GM23248 (cell line): Measurements from ENCODE around the gene EHMT1. TPM values are rescaled to one million over a fixed set of nuclear protein-coding genes. Genes with fewer than 3 reads are reported as not detected.

Experiments used
- DNase-seq: peaks from one replicate; pipeline ENCODE4 v3.0.0-alpha.2; 2015
- H2AFZ ChIP-seq: fragments of 200-600 bp; sonication (generic); 2 replicates; pipeline ENCODE4 v1.6.1; 2016; ENCODE audit warnings: antibody characterized with exemption
- H3F3A ChIP-seq: fragments of 200-600 bp; sonication (generic); 2 replicates; pipeline ENCODE4 v1.6.1; 2016; ENCODE audit warnings: mild to moderate bottlenecking, antibody characterized with exemption, mixed run types; ENCODE audit not compliant: insufficient read depth
- H3K27ac ChIP-seq: fragments of 200-600 bp; sonication (generic); 2 replicates; pipeline ENCODE4 v1.5.1; 2016; ENCODE audit warnings: mild to moderate bottlenecking
- H3K27me3 ChIP-seq: fragments of 200-600 bp; sonication (generic); replicated peaks from 2 replicates; pipeline ENCODE4 v1.6.1; 2016; ENCODE audit warnings: mild to moderate bottlenecking; ENCODE audit not compliant: insufficient read depth
- H3K36me3 ChIP-seq: fragments of 200-600 bp; sonication (generic); 2 replicates; pipeline ENCODE4 v1.6.1; 2016; ENCODE audit warnings: low read depth, mild to moderate bottlenecking
- H3K4me1 ChIP-seq: fragments of 200-600 bp; sonication (generic); 2 replicates; pipeline ENCODE4 v1.6.1; 2016; ENCODE audit warnings: mild to moderate bottlenecking; ENCODE audit not compliant: insufficient read depth
- H3K4me2 ChIP-seq: fragments of 200-600 bp; sonication (generic); one replicate; pipeline ENCODE4 v1.6.1; 2016; ENCODE audit warnings: mild to moderate bottlenecking; ENCODE audit not compliant: unreplicated experiment
- H3K4me3 ChIP-seq: fragments of 200-600 bp; sonication (generic); 2 replicates; pipeline ENCODE4 v1.5.1; 2016; ENCODE audit warnings: mild to moderate bottlenecking
- H3K79me2 ChIP-seq: fragments of 200-600 bp; sonication (generic); 2 replicates; pipeline ENCODE4 v1.6.1; 2016; ENCODE audit warnings: mild to moderate bottlenecking; ENCODE audit not compliant: insufficient read depth
- H3K9ac ChIP-seq: fragments of 200-600 bp; sonication (generic); 2 replicates; pipeline ENCODE4 v1.6.1; 2016; ENCODE audit warnings: mild to moderate bottlenecking
- H3K9me2 ChIP-seq: fragments of 200-600 bp; sonication (generic); 2 replicates; pipeline ENCODE4 v1.6.1; 2016; ENCODE audit warnings: mixed run types, mild to moderate bottlenecking, moderate library complexity; ENCODE audit not compliant: insufficient read depth
- H3K9me3 ChIP-seq: fragments of 200-600 bp; sonication (generic); one replicate; pipeline ENCODE4 v1.6.1; 2017; ENCODE audit warnings: low read depth
- H4K20me1 ChIP-seq: fragments of 200-600 bp; sonication (generic); 2 replicates; pipeline ENCODE4 v1.6.0; 2016; ENCODE audit not compliant: insufficient read depth
- EZH2 ChIP-seq: fragments of 200-600 bp; sonication (generic); IDR thresholded peaks from 2 replicates; pipeline ENCODE4 v1.6.1; 2018; ENCODE audit warnings: antibody characterized with exemption, mild to moderate bottlenecking; ENCODE audit not compliant: insufficient read depth, poor library complexity, severe bottlenecking
- EZH2phosphoT487 ChIP-seq: fragments of 200-600 bp; sonication (generic); IDR thresholded peaks from 2 replicates; pipeline ENCODE4 v1.6.1; 2018; ENCODE audit warnings: antibody characterized with exemption, moderate library complexity, mild to moderate bottlenecking, low read depth; ENCODE audit not compliant: insufficient read depth
- WGBS, 2 experiments: methylation state at CpG; one replicate each; pipeline ENCODE4 v1.1.6; 2015 to 2017; ENCODE audit warnings: low lambda C conversion rate in 2 of 2, low coverage in 1 of 2; ENCODE audit errors: missing lambda C conversion rate in 2 of 2; 5-methylcytosine and 5-hydroxymethylcytosine counted together
- in situ Hi-C: fragments of 300-500 bp; cut with MboI; formaldehyde crosslinking; loops from 2 replicates; pipeline ENCODE4 v1.15.0; 2020
- polyA plus RNA-seq: library from polyadenylated mRNA; unstranded; fragments of >200 nt; fragmentation: Nextera tagmentation; extraction: Ambion mirVana; gene quantifications from 2 replicates; pipeline ENCODE4 v1.2.1, GENCODE V29; 2016
- total RNA-seq: library from RNA; depleted of rRNA; stranded (reverse); fragments of >200 nt; shearing (Covaris generic); gene quantifications from 2 replicates; pipeline ENCODE4 v1.2.3, GENCODE V29; 2014

EHMT1 gene
- total and polyA plus RNA-seq, 2 experiments from 2014 or later: 26.8 to 31.0 TPM

DNA sequence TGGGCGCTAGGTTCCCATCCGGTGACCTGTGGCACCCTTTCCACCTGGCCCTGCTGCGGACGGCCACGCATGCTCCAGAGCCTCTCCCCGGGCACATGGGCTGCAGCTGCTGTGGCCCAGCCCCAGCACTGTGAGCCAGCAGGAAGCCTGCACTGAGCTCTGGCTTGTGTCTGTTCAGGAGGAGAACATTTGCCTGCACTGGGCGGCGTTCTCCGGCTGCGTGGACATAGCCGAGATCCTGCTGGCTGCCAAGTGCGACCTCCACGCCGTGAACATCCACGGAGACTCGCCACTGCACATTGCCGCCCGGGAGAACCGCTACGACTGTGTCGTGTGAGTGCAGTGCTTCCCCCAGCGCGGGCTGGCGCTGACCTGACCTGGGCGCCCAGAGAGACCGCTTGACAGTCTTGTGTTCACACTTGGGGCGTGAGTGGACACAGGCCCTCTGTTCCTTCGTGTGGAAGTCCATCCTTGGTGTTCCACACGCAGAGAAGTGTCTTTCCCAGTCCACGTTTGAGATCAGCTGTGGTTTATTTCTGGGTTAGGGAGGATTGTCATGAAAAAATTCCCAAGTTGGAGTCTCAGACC lies 192.6 kb downstream of the EHMT1 start:
- no peak overlapping the region for H3K9ac ChIP-seq
- H3K36me3 ChIP-seq: no peaks in the 10 kb centered on the region
- H3K4me3 ChIP-seq: no peak overlapping the region
- no peaks in the 10 kb centered on the region for H3F3A ChIP-seq
- H2AFZ ChIP-seq: no peak overlapping the region
- H3K79me2 ChIP-seq: no peaks in the 10 kb centered on the region
- TF ChIP-seq EZH2 (no peak), EZH2phosphoT487 (no peak)
- in situ Hi-C loops: no loop called here
- no peaks in the 10 kb centered on the region for H3K9me3 ChIP-seq
- 58 to 62% methylated on average over 30 of the region's 30 CpGs for WGBS, 2 experiments
- DNase-seq: no peak
- H3K4me1 ChIP-seq: no peaks in the 10 kb centered on the region
- no peaks in the 10 kb centered on the region for H4K20me1 ChIP-seq
- H3K27ac ChIP-seq: no peak overlapping the region
- H3K27me3 ChIP-seq: no peaks in the 10 kb centered on the region
- H3K4me2 ChIP-seq: no peak overlapping the region
- H3K9me2 ChIP-seq: no peaks in the 10 kb centered on the region

DNA sequence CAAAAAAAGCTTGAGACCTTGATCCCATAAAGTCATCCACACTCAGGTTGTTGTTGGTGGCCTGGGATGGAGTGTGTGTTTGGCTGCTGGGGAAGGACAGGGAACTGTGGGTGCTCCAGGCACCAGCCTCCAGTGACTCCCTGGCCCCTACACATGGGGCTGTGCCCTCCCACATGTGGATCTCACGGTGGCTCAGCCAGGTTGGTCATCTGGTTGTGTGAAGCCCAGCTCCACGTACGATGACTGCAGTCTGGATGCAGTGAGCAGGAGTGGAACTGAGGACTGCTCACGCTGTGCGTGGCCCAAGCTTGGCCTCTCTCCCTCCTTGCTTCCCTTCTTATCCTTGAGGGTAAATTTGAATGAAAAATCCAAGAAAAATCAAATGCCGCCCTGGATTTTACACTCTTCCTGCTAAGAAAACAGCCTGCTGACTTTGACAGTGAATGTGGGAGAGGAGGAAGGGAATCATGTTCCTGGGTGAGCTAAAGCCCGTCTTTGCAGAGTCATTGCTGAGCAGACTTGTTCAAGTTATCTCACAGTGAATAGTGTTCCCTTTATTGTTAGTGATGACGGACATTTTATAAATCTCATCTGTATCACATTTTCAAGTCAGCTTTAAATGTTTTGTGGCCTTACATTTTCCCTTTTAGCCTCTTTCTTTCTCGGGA lies 193.7 kb downstream of the EHMT1 start:
- Histone ChIP-seq H3K9ac (no peak overlapping the region), H3K4me2 (no peak overlapping the region), H3K4me1 (no peaks in the 10 kb centered on the region), H3K27me3 (no peaks in the 10 kb centered on the region), H3K4me3 (no peak overlapping the region), H3K36me3 (no peaks in the 10 kb centered on the region; the same call in 1 of the 2 replicates), H4K20me1 (no peaks in the 10 kb centered on the region), H2AFZ (no peak overlapping the region), H3K9me2 (no peaks in the 10 kb centered on the region), H3K79me2 (no peaks in the 10 kb centered on the region), H3K27ac (no peak overlapping the region), H3F3A (no peaks in the 10 kb centered on the region), H3K9me3 (no peaks in the 10 kb centered on the region)
- 88 to 91% methylated on average over 9 of the region's 9 CpGs for WGBS, 2 experiments
- in situ Hi-C loops: no loop called here
- DNase-seq: no peak
- TF ChIP-seq EZH2: no peak
- no peak for TF ChIP-seq EZH2phosphoT487

DNA sequence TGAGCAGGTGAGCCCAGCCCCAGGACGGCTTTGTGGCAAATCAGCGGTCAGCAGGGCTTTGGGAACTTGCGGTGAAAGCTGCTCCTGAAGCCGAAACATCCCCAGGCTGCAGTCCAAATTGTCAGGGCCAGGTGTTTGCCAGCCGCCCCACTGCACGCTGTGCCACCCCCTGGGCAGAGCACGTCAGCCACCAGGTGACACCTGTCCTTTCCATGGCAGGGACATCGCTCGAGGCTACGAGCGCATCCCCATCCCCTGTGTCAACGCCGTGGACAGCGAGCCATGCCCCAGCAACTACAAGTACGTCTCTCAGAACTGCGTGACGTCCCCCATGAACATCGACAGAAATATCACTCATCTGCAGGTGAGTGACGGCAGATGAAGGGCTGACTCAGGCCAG lies 194.4 kb downstream of the EHMT1 start:
- no peaks in the 10 kb centered on the region for H4K20me1 ChIP-seq
- no peaks in the 10 kb centered on the region for H3K4me1 ChIP-seq
- no peaks in the 10 kb centered on the region; the same call in 1 of the 2 replicates for H3K36me3 ChIP-seq
- in situ Hi-C loops: no loop called here
- no peak overlapping the region for H3K9ac ChIP-seq
- H2AFZ ChIP-seq: no peak overlapping the region
- 96% methylated on average over 19 of the region's 19 CpGs for WGBS, 2 experiments
- no peaks in the 10 kb centered on the region for H3K9me2 ChIP-seq
- no peaks in the 10 kb centered on the region for H3K27me3 ChIP-seq
- H3K9me3 ChIP-seq: no peaks in the 10 kb centered on the region
- no peak overlapping the region for H3K27ac ChIP-seq
- no peaks in the 10 kb centered on the region for H3F3A ChIP-seq
- no peak overlapping the region for H3K4me2 ChIP-seq
- H3K79me2 ChIP-seq: no peaks in the 10 kb centered on the region
- no peak for DNase-seq
- no peak overlapping the region for H3K4me3 ChIP-seq
- TF ChIP-seq EZH2phosphoT487: no peak
- no peak for TF ChIP-seq EZH2

DNA sequence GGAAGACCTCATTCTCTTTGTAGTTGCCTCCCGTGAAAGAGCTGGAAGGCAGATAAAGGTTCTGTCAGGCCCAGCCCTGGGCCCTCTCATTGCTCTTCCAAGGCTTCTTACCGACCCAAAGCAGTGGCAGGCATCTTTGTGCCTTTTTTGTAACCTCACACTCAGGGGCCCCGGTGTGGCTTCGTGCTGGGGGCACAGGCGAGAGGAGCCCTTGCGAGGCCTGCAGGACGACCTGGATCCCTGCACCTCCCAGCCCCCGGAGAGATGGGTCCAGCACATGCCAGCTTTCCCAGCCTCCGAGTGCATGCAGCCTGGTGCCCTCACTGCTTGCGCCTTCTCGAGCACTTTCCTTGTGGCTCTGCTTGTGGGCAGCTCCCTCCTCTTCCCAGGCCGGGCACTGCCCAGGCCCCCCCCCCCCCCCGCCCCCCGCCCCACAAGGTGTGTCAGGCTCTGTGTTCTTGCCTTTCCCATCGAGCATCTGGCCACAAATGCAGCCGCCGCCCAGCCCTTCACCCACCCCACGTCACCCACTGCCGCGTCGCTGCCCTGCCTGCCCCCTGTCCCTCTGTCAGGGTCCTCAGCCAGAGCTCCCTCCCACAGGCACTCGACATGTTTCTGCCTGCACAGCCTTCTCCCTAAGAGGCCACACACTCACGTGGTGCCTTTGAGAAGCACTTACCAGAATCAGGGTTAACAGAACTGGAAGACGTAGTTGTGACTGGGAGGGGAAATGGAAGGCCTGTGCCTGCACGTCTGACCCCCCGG lies 195.0 kb downstream of the EHMT1 start:
- no peak overlapping the region for H3K4me2 ChIP-seq
- no peak overlapping the region for H2AFZ ChIP-seq
- no peak for DNase-seq
- H3K9me2 ChIP-seq: no peaks in the 10 kb centered on the region
- H3K79me2 ChIP-seq: no peaks in the 10 kb centered on the region
- WGBS, 2 experiments: 91 to 93% methylated on average over 21 to 26 of the region's 26 CpGs
- H4K20me1 ChIP-seq: no peaks in the 10 kb centered on the region
- no peaks in the 10 kb centered on the region for H3K9me3 ChIP-seq
- H3K4me1 ChIP-seq: no peaks in the 10 kb centered on the region
- H3K4me3 ChIP-seq: no peak overlapping the region
- H3K27me3 ChIP-seq: no peaks in the 10 kb centered on the region
- in situ Hi-C loops: no loop called here
- no peaks in the 10 kb centered on the region; the same call in 1 of the 2 replicates for H3K36me3 ChIP-seq
- H3K9ac ChIP-seq: no peak overlapping the region
- no peaks in the 10 kb centered on the region for H3F3A ChIP-seq
- TF ChIP-seq EZH2: no peak
- no peak for TF ChIP-seq EZH2phosphoT487
- no peak overlapping the region for H3K27ac ChIP-seq
